SK-N-SH (cell line): Measurements from ENCODE around the gene NPAS1. TPM values are rescaled to one million over a fixed set of nuclear protein-coding genes. Genes with fewer than 3 reads are reported as not detected.

Experiments
- CTCF ChIA-PET: fragments of 300-600, 350-600 bp; formaldehyde crosslinking; extraction: SDS; loops from one replicate; lab custom pipeline; 2021; lab: Yijun Ruan, JAX
- POLR2A ChIA-PET: fragments of 350-600 bp; sonication (Branson Sonifier 250); formaldehyde crosslinking; extraction: SDS; loops from one replicate; lab custom pipeline; 2020; ENCODE audit warnings: antibody characterized with exemption, inconsistent platforms; lab: Yijun Ruan, JAX
- DNase-seq: peaks from one replicate; pipeline ENCODE4 v3.0.0; 2012
- H2AFZ ChIP-seq: fragments of 200-600 bp; sonication (generic); 2 replicates; pipeline ENCODE4 v1.8.1; 2016; ENCODE audit warnings: antibody characterized with exemption, mild to moderate bottlenecking, low read depth
- H3F3A ChIP-seq: fragments of 200-600 bp; sonication (generic); replicated peaks from 2 replicates; pipeline ENCODE3; 2016; ENCODE audit warnings: antibody characterized with exemption, mild to moderate bottlenecking; ENCODE audit not compliant: insufficient read depth
- H3K27ac ChIP-seq, 2 experiments: fragments of 200-500 bp in 1 of 2; fragments of 200-600 bp in 1 of 2; sonication (Bioruptor generic) in 1 of 2; sonication (generic), shearing (Covaris generic) in 1 of 2; 2 replicates each; pipeline versions ENCODE4 v1.5.1 to v1.6.1; 2014 to 2016; ENCODE audit warnings: low read depth in 2 of 2, inconsistent platforms in 1 of 2, low read length in 1 of 2, mild to moderate bottlenecking in 1 of 2, mixed read lengths in 1 of 2
- H3K27me3 ChIP-seq: fragments of 200-600 bp; sonication (generic), shearing (Covaris generic); 2 replicates; pipeline ENCODE4 v1.6.1; 2016; ENCODE audit warnings: mixed run types; ENCODE audit not compliant: insufficient read depth
- H3K36me3 ChIP-seq, 2 experiments: fragments of 200-500 bp in 1 of 2; fragments of 200-600 bp in 1 of 2; sonication (Bioruptor generic) in 1 of 2; sonication (generic) in 1 of 2; replicated peaks in 1 of 2; 2 replicates each; pipeline versions ENCODE3 to v1.5.1; 2014 to 2016; ENCODE audit warnings: low read length in 1 of 2, mild to moderate bottlenecking in 1 of 2; ENCODE audit not compliant: insufficient read depth in 2 of 2, control insufficient read depth in 1 of 2
- H3K4me1 ChIP-seq, 2 experiments: fragments of 200-500 bp in 1 of 2; fragments of 200-600 bp in 1 of 2; sonication (Bioruptor generic) in 1 of 2; sonication (generic), shearing (Covaris generic) in 1 of 2; 2 replicates each; pipeline versions ENCODE4 v1.5.1 to v1.6.1; 2014 to 2016; ENCODE audit warnings: low read depth in 1 of 2, low read length in 1 of 2, mixed run types in 1 of 2; ENCODE audit not compliant: insufficient read depth in 2 of 2, control insufficient read depth in 1 of 2
- H3K4me2 ChIP-seq: fragments of 200-600 bp; sonication (generic), shearing (Covaris generic); 2 replicates; pipeline ENCODE4 v1.6.1; 2017; ENCODE audit warnings: mixed run types
- H3K4me3 ChIP-seq, 2 experiments: fragments of 200-500 bp in 1 of 2; fragments of 200-600 bp in 1 of 2; sonication (Bioruptor generic) in 1 of 2; sonication (generic), shearing (Covaris generic) in 1 of 2; 2 replicates each; pipeline versions ENCODE4 v1.5.1 to v1.8.1; 2014 to 2016; ENCODE audit warnings: low read depth in 2 of 2, inconsistent platforms in 1 of 2, low read length in 1 of 2, mild to moderate bottlenecking in 1 of 2, mixed read lengths in 1 of 2, moderate library complexity in 1 of 2
- H3K79me2 ChIP-seq: fragments of 200-600 bp; sonication (generic); 2 replicates; pipeline ENCODE4 v1.8.1; 2017; ENCODE audit warnings: mild to moderate bottlenecking; ENCODE audit not compliant: insufficient read depth
- H3K9ac ChIP-seq: fragments of 200-600 bp; sonication (generic); 2 replicates; pipeline ENCODE4 v1.6.1; 2017; ENCODE audit warnings: mixed run types
- H3K9me2 ChIP-seq: fragments of 200-600 bp; sonication (generic); 2 replicates; pipeline ENCODE4 v1.6.1; 2017; ENCODE audit warnings: mixed run types
- H3K9me3 ChIP-seq: fragments of 200-600 bp; sonication (generic); 2 replicates; pipeline ENCODE4 v1.6.1; 2017; ENCODE audit warnings: mixed run types, mild to moderate bottlenecking, moderate library complexity
- H4K20me1 ChIP-seq: fragments of 200-600 bp; sonication (generic); 2 replicates; pipeline ENCODE4 v1.6.1; 2017; ENCODE audit warnings: mild to moderate bottlenecking, mixed run types; ENCODE audit not compliant: insufficient read depth
- ELF1 ChIP-seq: IDR thresholded peaks from 2 replicates; pipeline ENCODE4 v1.4.0; 2012
- EP300 ChIP-seq, 2 experiments: IDR thresholded peaks; 2 replicates each; pipeline versions ENCODE4 v1.4.0 to v1.6.1; 2012; ENCODE audit warnings: borderline replicate concordance in 1 of 2, low read depth in 1 of 2, low read length in 1 of 2
- FOSL2 ChIP-seq: IDR thresholded peaks from 2 replicates; pipeline ENCODE4 v1.4.0; 2012; ENCODE audit warnings: low read depth, mild to moderate bottlenecking, moderate library complexity, borderline replicate concordance
- FOXM1 ChIP-seq: IDR thresholded peaks from 2 replicates; pipeline ENCODE4 v1.4.0; 2012; ENCODE audit warnings: low read depth, mild to moderate bottlenecking
- GABPA ChIP-seq: IDR thresholded peaks from 2 replicates; pipeline ENCODE4 v1.4.0; 2012; ENCODE audit warnings: low read depth, mild to moderate bottlenecking
- MEF2A ChIP-seq: IDR thresholded peaks from 2 replicates; pipeline ENCODE4 v1.4.0; 2012; ENCODE audit warnings: low read depth, borderline replicate concordance
- MXI1 ChIP-seq: IDR thresholded peaks from 2 replicates; pipeline ENCODE4 v1.6.1; 2012; ENCODE audit warnings: mild to moderate bottlenecking, low read depth, low read length, improper control_type of control experiment
- NRF1 ChIP-seq: IDR thresholded peaks from 2 replicates; pipeline ENCODE4 v1.6.1; 2012; ENCODE audit warnings: low read depth, mild to moderate bottlenecking, low read length
- POLR2AphosphoS5 ChIP-seq: IDR thresholded peaks from 2 replicates; pipeline ENCODE4 v1.6.1; 2012; ENCODE audit warnings: low read depth, low read length
- RAD21 ChIP-seq: IDR thresholded peaks from 2 replicates; pipeline ENCODE4 v1.6.1; 2012; ENCODE audit warnings: mild to moderate bottlenecking, low read length
- TCF12 ChIP-seq: IDR thresholded peaks from 2 replicates; pipeline ENCODE4 v1.4.0; 2012
- YY1 ChIP-seq: IDR thresholded peaks from 2 replicates; pipeline ENCODE4 v1.4.0; 2012; ENCODE audit warnings: low read depth, mild to moderate bottlenecking
- WGBS: methylation state at CpG from one replicate; pipeline ENCODE4 v1.1.6; 2017; ENCODE audit warnings: low lambda C conversion rate; 5-methylcytosine and 5-hydroxymethylcytosine counted together
- polyA plus RNA-seq, 3 experiments: library from polyadenylated mRNA; depleted of rRNA; stranded (reverse); fragments of >200 nt; gene quantifications; 2 replicates each; pipeline ENCODE4 v1.2.3, GENCODE V29; 2012
- TF ChIP-seq, protein P1 (sequence below): fragments of 200-600 bp; sonication (generic); IDR thresholded peaks from 2 replicates; pipeline ENCODE4 v1.6.1; 2017; ENCODE audit warnings: antibody characterized with exemption, mild to moderate bottlenecking, moderate library complexity
- TF ChIP-seq, protein P2 (sequence below): fragments of 150-350 bp; IDR thresholded peaks from 2 replicates; pipeline ENCODE4 v1.6.1; 2017; ENCODE audit warnings: antibody characterized with exemption, low read length, low read depth, borderline replicate concordance
- TF ChIP-seq, protein P3 (sequence below): IDR thresholded peaks from 2 replicates; pipeline ENCODE4 v1.4.0; 2012; ENCODE audit warnings: low read depth, borderline replicate concordance
- TF ChIP-seq, protein P4 (sequence below): IDR thresholded peaks from 2 replicates; pipeline ENCODE4; 2012
- TF ChIP-seq, protein P5 (sequence below): IDR thresholded peaks from 2 replicates; pipeline ENCODE4 v1.6.1; 2012; ENCODE audit warnings: mild to moderate bottlenecking, low read depth, low read length, moderate library complexity

NPAS1 gene
- polyA plus RNA-seq, 1 of the 3 experiments (the other 2 are of a cell fraction): 1.1 TPM

DNA sequence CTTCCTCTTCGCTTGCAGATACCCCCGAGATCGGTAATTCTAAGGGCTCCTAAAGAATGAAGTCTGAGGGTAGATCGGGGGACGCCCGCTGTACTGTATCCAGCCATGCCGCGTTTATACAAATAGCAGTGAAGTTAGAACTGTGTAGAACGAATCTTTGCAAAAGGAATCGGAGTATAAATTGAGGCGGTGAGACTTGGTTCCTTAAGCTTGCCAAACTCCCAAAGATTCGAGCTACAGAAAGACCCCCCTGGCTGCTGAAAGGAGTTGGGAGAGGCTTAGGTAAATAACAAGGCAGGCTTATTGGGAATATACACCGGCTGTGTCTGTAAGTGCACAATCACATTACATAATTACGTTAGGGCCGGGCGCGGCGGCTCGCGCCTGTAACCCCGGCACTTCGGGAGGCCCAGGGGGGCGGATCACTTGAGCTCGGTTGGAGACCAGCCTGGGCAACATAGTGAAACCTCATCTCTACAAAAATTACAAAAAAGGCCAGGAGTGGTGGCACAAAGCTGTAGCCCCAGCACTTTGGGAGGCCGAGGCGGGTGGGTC is 16.5 kb downstream of the NPAS1 start:
- no peaks in the 10 kb centered on the region for H3K36me3 ChIP-seq
- 11% methylated on average over 26 of the region's 26 CpGs for WGBS
- peak overlapping the region; percentile 48 to 64 for H3K4me3 ChIP-seq
- no peaks in the 10 kb centered on the region for H3K79me2 ChIP-seq
- no peak for DNase-seq
- peaks cover 0 to 5% of the 10 kb centered on the region in 2 experiments; a peak in 1 of 4 replicates for H3K4me1 ChIP-seq
- peak overlapping the region; percentile 28 to 71 for H3K27ac ChIP-seq
- no peaks in the 10 kb centered on the region for H3F3A ChIP-seq
- CTCF ChIA-PET: interaction anchor here (0.6 to 7.2 kb wide), 21 partner anchors 8 to 287 kb away, joined by 3 to 98 read pairs (median 4); partner anchors contain the start of genes NPAS1 and ZC3H4
- H4K20me1 ChIP-seq: no peaks in the 10 kb centered on the region
- H2AFZ ChIP-seq: peak overlapping the region; percentile 87
- H3K27me3 ChIP-seq: no peaks in the 10 kb centered on the region
- no peaks in the 10 kb centered on the region for H3K9me2 ChIP-seq
- H3K9ac ChIP-seq: peak overlapping the region; percentile 37; the same call in 1 of the 2 replicates
- H3K9me3 ChIP-seq: no peaks in the 10 kb centered on the region
- H3K4me2 ChIP-seq: peak overlapping the region; percentile 75
- TF ChIP-seq, protein P1, sequence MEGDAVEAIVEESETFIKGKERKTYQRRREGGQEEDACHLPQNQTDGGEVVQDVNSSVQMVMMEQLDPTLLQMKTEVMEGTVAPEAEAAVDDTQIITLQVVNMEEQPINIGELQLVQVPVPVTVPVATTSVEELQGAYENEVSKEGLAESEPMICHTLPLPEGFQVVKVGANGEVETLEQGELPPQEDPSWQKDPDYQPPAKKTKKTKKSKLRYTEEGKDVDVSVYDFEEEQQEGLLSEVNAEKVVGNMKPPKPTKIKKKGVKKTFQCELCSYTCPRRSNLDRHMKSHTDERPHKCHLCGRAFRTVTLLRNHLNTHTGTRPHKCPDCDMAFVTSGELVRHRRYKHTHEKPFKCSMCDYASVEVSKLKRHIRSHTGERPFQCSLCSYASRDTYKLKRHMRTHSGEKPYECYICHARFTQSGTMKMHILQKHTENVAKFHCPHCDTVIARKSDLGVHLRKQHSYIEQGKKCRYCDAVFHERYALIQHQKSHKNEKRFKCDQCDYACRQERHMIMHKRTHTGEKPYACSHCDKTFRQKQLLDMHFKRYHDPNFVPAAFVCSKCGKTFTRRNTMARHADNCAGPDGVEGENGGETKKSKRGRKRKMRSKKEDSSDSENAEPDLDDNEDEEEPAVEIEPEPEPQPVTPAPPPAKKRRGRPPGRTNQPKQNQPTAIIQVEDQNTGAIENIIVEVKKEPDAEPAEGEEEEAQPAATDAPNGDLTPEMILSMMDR: peak; percentile 2; the same call in 1 of the 2 replicates
- TF ChIP-seq TCF12: no peak
- 0 out of 2 replicates have a peak, but pooled peaks have one; percentile 22 for TF ChIP-seq MXI1
- no peak for TF ChIP-seq RAD21
- TF ChIP-seq, all 33 proteins: peak for 2
- POLR2A ChIA-PET: interaction anchor here (1.5 kb wide), 1 partner anchor 11 kb away, joined by 3 read pairs; no protein-coding TSS in a partner anchor

DNA sequence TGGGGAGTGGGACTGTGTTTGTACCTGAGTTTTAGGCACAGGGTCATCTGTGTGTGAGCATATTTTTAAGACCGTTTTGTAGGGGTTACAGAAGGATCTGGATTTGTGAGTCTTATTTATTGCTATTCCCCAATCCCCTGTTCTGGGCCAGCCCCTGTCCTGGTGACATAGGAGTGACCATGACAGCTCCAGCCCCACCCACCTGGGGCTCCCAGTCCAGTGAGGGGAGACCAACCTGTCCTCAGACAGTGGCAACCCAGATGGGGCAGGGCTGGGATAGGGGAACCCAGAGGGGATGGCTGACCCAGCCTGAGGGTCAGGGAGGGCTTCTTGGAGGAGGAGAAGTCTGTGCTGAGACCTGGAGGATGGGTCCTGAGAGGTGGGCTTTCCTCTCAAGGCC is 18.1 kb downstream of the NPAS1 start:
- Histone ChIP-seq H3K4me2 (no peak overlapping the region), H4K20me1 (no peaks in the 10 kb centered on the region), H3K9ac (no peak overlapping the region), H3K4me3 (no peak overlapping the region), H3F3A (no peaks in the 10 kb centered on the region), H3K27ac (no peak overlapping the region), H3K27me3 (no peaks in the 10 kb centered on the region), H3K36me3 (no peaks in the 10 kb centered on the region), H3K9me3 (no peaks in the 10 kb centered on the region), H3K4me1 (peaks cover 0 to 5% of the 10 kb centered on the region in 2 experiments; a peak in 1 of 4 replicates), H2AFZ (no peak overlapping the region), H3K9me2 (no peaks in the 10 kb centered on the region), H3K79me2 (no peaks in the 10 kb centered on the region)
- ChIA-PET POLR2A (interaction anchor here (0.8 kb wide), 1 partner anchor 10 kb away, joined by 3 read pairs; no protein-coding TSS in a partner anchor), CTCF (interaction anchor here (2.1 to 2.7 kb wide), 2 partner anchors 9 to 25 kb away, joined by 11 to 17 read pairs; no protein-coding TSS in a partner anchor)
- WGBS: 73% methylated on average over 1 of the region's 1 CpG
- peak; percentile 24 for DNase-seq
- no peak for TF ChIP-seq YY1
- no peak for TF ChIP-seq MXI1
- TF ChIP-seq, protein P2, sequence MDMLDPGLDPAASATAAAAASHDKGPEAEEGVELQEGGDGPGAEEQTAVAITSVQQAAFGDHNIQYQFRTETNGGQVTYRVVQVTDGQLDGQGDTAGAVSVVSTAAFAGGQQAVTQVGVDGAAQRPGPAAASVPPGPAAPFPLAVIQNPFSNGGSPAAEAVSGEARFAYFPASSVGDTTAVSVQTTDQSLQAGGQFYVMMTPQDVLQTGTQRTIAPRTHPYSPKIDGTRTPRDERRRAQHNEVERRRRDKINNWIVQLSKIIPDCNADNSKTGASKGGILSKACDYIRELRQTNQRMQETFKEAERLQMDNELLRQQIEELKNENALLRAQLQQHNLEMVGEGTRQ: no peak
- TF ChIP-seq FOSL2: no peak
- no peak for TF ChIP-seq MEF2A
- no peak for TF ChIP-seq FOXM1
- no peak for TF ChIP-seq NRF1
- TF ChIP-seq, protein P3, sequence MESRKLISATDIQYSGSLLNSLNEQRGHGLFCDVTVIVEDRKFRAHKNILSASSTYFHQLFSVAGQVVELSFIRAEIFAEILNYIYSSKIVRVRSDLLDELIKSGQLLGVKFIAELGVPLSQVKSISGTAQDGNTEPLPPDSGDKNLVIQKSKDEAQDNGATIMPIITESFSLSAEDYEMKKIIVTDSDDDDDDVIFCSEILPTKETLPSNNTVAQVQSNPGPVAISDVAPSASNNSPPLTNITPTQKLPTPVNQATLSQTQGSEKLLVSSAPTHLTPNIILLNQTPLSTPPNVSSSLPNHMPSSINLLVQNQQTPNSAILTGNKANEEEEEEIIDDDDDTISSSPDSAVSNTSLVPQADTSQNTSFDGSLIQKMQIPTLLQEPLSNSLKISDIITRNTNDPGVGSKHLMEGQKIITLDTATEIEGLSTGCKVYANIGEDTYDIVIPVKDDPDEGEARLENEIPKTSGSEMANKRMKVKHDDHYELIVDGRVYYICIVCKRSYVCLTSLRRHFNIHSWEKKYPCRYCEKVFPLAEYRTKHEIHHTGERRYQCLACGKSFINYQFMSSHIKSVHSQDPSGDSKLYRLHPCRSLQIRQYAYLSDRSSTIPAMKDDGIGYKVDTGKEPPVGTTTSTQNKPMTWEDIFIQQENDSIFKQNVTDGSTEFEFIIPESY: no peak
- TF ChIP-seq TCF12: no peak
- TF ChIP-seq EP300 (IDR thresholded peaks at IDR 0.05; ENCODE audit: borderline replicate concordance in 1 of 2, low read depth in 1 of 2, low read length in 1 of 2): no peak
- TF ChIP-seq ELF1: no peak
- TF ChIP-seq, protein P4, sequence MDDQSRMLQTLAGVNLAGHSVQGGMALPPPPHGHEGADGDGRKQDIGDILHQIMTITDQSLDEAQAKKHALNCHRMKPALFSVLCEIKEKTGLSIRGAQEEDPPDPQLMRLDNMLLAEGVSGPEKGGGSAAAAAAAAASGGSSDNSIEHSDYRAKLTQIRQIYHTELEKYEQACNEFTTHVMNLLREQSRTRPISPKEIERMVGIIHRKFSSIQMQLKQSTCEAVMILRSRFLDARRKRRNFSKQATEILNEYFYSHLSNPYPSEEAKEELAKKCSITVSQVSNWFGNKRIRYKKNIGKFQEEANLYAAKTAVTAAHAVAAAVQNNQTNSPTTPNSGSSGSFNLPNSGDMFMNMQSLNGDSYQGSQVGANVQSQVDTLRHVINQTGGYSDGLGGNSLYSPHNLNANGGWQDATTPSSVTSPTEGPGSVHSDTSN: no peak
- TF ChIP-seq, protein P5, sequence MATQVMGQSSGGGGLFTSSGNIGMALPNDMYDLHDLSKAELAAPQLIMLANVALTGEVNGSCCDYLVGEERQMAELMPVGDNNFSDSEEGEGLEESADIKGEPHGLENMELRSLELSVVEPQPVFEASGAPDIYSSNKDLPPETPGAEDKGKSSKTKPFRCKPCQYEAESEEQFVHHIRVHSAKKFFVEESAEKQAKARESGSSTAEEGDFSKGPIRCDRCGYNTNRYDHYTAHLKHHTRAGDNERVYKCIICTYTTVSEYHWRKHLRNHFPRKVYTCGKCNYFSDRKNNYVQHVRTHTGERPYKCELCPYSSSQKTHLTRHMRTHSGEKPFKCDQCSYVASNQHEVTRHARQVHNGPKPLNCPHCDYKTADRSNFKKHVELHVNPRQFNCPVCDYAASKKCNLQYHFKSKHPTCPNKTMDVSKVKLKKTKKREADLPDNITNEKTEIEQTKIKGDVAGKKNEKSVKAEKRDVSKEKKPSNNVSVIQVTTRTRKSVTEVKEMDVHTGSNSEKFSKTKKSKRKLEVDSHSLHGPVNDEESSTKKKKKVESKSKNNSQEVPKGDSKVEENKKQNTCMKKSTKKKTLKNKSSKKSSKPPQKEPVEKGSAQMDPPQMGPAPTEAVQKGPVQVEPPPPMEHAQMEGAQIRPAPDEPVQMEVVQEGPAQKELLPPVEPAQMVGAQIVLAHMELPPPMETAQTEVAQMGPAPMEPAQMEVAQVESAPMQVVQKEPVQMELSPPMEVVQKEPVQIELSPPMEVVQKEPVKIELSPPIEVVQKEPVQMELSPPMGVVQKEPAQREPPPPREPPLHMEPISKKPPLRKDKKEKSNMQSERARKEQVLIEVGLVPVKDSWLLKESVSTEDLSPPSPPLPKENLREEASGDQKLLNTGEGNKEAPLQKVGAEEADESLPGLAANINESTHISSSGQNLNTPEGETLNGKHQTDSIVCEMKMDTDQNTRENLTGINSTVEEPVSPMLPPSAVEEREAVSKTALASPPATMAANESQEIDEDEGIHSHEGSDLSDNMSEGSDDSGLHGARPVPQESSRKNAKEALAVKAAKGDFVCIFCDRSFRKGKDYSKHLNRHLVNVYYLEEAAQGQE: no peak
- no peak for TF ChIP-seq GABPA
- TF ChIP-seq POLR2AphosphoS5: no peak
